HG03066 (cell line): ENCODE data around the gene EPS8L1.

Experiments used
- ATAC-seq: cut with Tn5 transposase; IDR thresholded peaks from one replicate; pipeline ENCODE4 v1.9.1; 2021; ENCODE audit warnings: low read depth; ENCODE audit not compliant: unreplicated experiment

Gene EPS8L1

GRCh38 chr19:55112777-55113569, 37.3 kb downstream of the EPS8L1 start:
- ATAC-seq, result no peak

GRCh38 chr19:55113570-55114039, 37.9 kb downstream of the EPS8L1 start:
- no peak for ATAC-seq

- ATAC-seq, result no peak
Observed at GRCh38 chr19:55114566-55115145, 39.0 kb downstream of the EPS8L1 start.

GRCh38 chr19:55115446-55116065, 39.9 kb downstream of the EPS8L1 start:
- ATAC-seq, result no peak

GRCh38 chr19:55116232-55116858, 40.7 kb downstream of the EPS8L1 start:
- no peak for ATAC-seq

- no peak for ATAC-seq
Observed at GRCh38 chr19:55116859-55117662, 41.4 kb downstream of the EPS8L1 start, which contains the start of gene PPP1R12C. Gene PPP1R12C, minus strand, starts transcription at chr19:55117637. Its CDS starts 94 bp downstream, at chr19:55117543.

- ATAC-seq, result peak; percentile 85
Observed at GRCh38 chr19:55117663-55118391, 42.2 kb downstream of the EPS8L1 start.

- no peak for ATAC-seq
Observed at GRCh38 chr19:55118401-55118991, 42.8 kb downstream of the EPS8L1 start.

- no peak for ATAC-seq
Observed at GRCh38 chr19:55119053-55119452, 43.4 kb downstream of the EPS8L1 start.

- ATAC-seq, result no peak
Observed at GRCh38 chr19:55131421-55131820, 55.8 kb downstream of the EPS8L1 start.

GRCh38 chr19:55132453-55133129, 56.9 kb downstream of the EPS8L1 start:
- ATAC-seq, result no peak

GRCh38 chr19:55133639-55134444, 58.2 kb downstream of the EPS8L1 start:
- no peak for ATAC-seq

- ATAC-seq, result no peak
Observed at GRCh38 chr19:55134736-55135135, 59.1 kb downstream of the EPS8L1 start.

- ATAC-seq, result no peak
Observed at GRCh38 chr19:55136399-55137102, 60.9 kb downstream of the EPS8L1 start.
